HepG2 (cell line): ENCODE measurements around the gene CENPC. TPM values are rescaled to one million over a fixed set of nuclear protein-coding genes. Genes with fewer than 3 reads are reported as not detected.

Experiments used
- ATAC-seq: fragments of 200-7000 bp; cut with Tn5 transposase; 3 replicates; pipeline ENCODE4 v1.9.1; 2020; ENCODE audit warnings: mild to moderate bottlenecking, moderate library complexity
- BruUV-seq: library from RNA; stranded (reverse); fragments of 400-500 nt; replicated peaks from 2 replicates; lab custom pipeline; 2021; lab: Mats Ljungman, UMichigan
- CTCF ChIA-PET: fragments of 300-600 bp; formaldehyde crosslinking; extraction: SDS; loops from one replicate; lab custom pipeline; 2021; ENCODE audit warnings: low total read pairs, inconsistent platforms, low intra/inter-chr PET ratio; lab: Yijun Ruan, JAX
- POLR2A ChIA-PET: fragments of 350-600 bp; sonication (Branson Sonifier 250); formaldehyde crosslinking; loops from one replicate; lab custom pipeline; 2020; ENCODE audit warnings: antibody characterized with exemption, inconsistent platforms; lab: Yijun Ruan, JAX
- DNase-seq: peaks from one replicate; pipeline ENCODE4 v3.0.0-alpha.2; 2015; ENCODE audit warnings: low spot score
- FAIRE-seq: peaks from 3 replicates; lab custom pipeline; 2011; peaks lifted over from hg19 to GRCh38; lab: Jason Lieb, UNC
- H2AFZ ChIP-seq: one replicate; pipeline ENCODE4 v1.6.1; 2011; ENCODE audit warnings: low read length, inconsistent platforms
- H3K27ac ChIP-seq: fragments of 300-600 bp; 3 replicates; pipeline ENCODE4 v1.8.0; 2011; ENCODE audit warnings: mixed run types, mild to moderate bottlenecking, mixed read lengths, low read length, inconsistent platforms; ENCODE audit not compliant: insufficient read depth; ENCODE audit errors: extremely low read length
- H3K27me3 ChIP-seq, 2 experiments: fragments of 200-600 bp in 1 of 2; 2 replicates in 1 of 2; 3 replicates in 1 of 2; pipeline versions ENCODE4 v1.6.0 to v1.8.0; 2011; ENCODE audit warnings: low read length in 2 of 2, mild to moderate bottlenecking in 2 of 2, moderate library complexity in 2 of 2, inconsistent platforms in 1 of 2; ENCODE audit not compliant: insufficient read depth in 2 of 2, control insufficient read depth in 1 of 2
- H3K36me3 ChIP-seq, 2 experiments: fragments of 200-600 bp in 1 of 2; replicated peaks in 1 of 2; 2 replicates in 1 of 2; 3 replicates in 1 of 2; pipeline versions ENCODE4 v1.5.1 to v1.8.0; 2011; ENCODE audit warnings: low read length in 2 of 2, inconsistent platforms in 1 of 2; ENCODE audit not compliant: insufficient read depth in 2 of 2, control insufficient read depth in 1 of 2
- H3K4me1 ChIP-seq: 2 replicates; pipeline ENCODE4 v1.5.1; 2012; ENCODE audit warnings: low read length, inconsistent platforms; ENCODE audit not compliant: insufficient read depth
- H3K4me2 ChIP-seq: 2 replicates; pipeline ENCODE4 v1.6.0; 2011; ENCODE audit warnings: low read depth, low read length, inconsistent platforms
- H3K4me3 ChIP-seq, 3 experiments: fragments of 200-600 bp in 1 of 3; sonication (generic), shearing (Covaris generic) in 1 of 3; replicated peaks in 1 of 3; 2 replicates each; pipeline ENCODE4 v1.5.1; 2011 to 2016; ENCODE audit warnings: low read length in 3 of 3, inconsistent platforms in 2 of 3, low read depth in 2 of 3, mild to moderate bottlenecking in 2 of 3, control low read depth in 1 of 3, mixed read lengths in 1 of 3; ENCODE audit not compliant: insufficient read depth in 1 of 3
- H3K79me2 ChIP-seq: one replicate; pipeline ENCODE4 v1.6.1; 2011; ENCODE audit warnings: low read length, inconsistent platforms; ENCODE audit not compliant: insufficient read depth
- H3K9ac ChIP-seq: 2 replicates; pipeline ENCODE4 v1.6.0; 2011; ENCODE audit warnings: mild to moderate bottlenecking, low read depth, low read length, inconsistent platforms; ENCODE audit not compliant: insufficient read depth
- H3K9me3 ChIP-seq: 2 replicates; pipeline ENCODE4 v1.5.1; 2012; ENCODE audit warnings: mild to moderate bottlenecking, low read length
- H4K20me1 ChIP-seq: 2 replicates; pipeline ENCODE4 v1.6.0; 2011; ENCODE audit warnings: inconsistent platforms, mild to moderate bottlenecking, low read length, moderate library complexity; ENCODE audit not compliant: insufficient read depth
- MYC ChIP-seq: sonication (generic); formaldehyde crosslinking; IDR thresholded peaks from 2 replicates; pipeline ENCODE4 v1.9.0; 2021; ENCODE audit warnings: missing genetic modification reagents, borderline replicate concordance
- NCOR1 ChIP-seq: fragments of 200-600 bp; sonication (generic); IDR thresholded peaks from 2 replicates; pipeline ENCODE4 v1.7.0; 2017; ENCODE audit warnings: antibody characterized with exemption, low read length, borderline replicate concordance
- PCBP2 ChIP-seq: fragments of 200-400 bp; formaldehyde crosslinking; optimal IDR thresholded peaks from 2 replicates; pipeline ENCODE3; 2018; ENCODE audit warnings: low read length, low read depth; ENCODE audit not compliant: poor library complexity, severe bottlenecking
- RFXANK ChIP-seq: IDR thresholded peaks from 2 replicates; pipeline ENCODE4 v1.6.1; 2016
- WGBS: methylation state at CpG from one replicate; pipeline ENCODE4 v1.1.6; 2017; ENCODE audit warnings: low lambda C conversion rate; 5-methylcytosine and 5-hydroxymethylcytosine counted together
- in situ Hi-C: cut with HindIII; loops from 2 replicates; pipeline ENCODE4 v1.10.0; 2017; ENCODE audit warnings: low pct_unique_long_range_greater_than_20kb; ENCODE audit not compliant: extremely low pct_ligation_motif_present
- intact Hi-C: fragments of 100-400 bp; cut with micrococcal nuclease; formaldehyde crosslinking; loops from one replicate; pipeline ENCODE4 v1.10.0; 2022; ENCODE audit not compliant: unreplicated experiment
- polyA plus RNA-seq, 8 experiments: library from polyadenylated mRNA; depleted of rRNA in 3 of 8; stranded (reverse) in 7 of 8; unstranded in 1 of 8; fragments of >200 nt; fragmentation: Illumina TruSeq in 4 of 8; extraction: Trizol in 4 of 8; gene quantifications; 2 replicates each; pipeline versions ENCODE4 v1.2.1 to v1.2.3, GENCODE V29; 2011 to 2016; ENCODE audit warnings: low read depth in 4 of 8, missing spikeins in 1 of 8, mixed read lengths in 1 of 8; ENCODE audit not compliant: insufficient read depth in 1 of 8
- total RNA-seq, 5 experiments: library from RNA; depleted of rRNA; stranded (reverse); fragments of >200 nt; fragmentation: Illumina TruSeq; extraction: Trizol; gene quantifications; 2 replicates each; pipeline ENCODE4 v1.2.3, GENCODE V29; 2016; ENCODE audit warnings: low read depth in 1 of 5
- TF ChIP-seq, protein P1 (sequence below): sonication (generic); formaldehyde crosslinking; IDR thresholded peaks from 2 replicates; pipeline ENCODE4 v1.8.1; 2023; ENCODE audit warnings: mild to moderate bottlenecking, moderate library complexity, missing genetic modification reagents
- TF ChIP-seq, protein P2 (sequence below): sonication (generic); formaldehyde crosslinking; IDR thresholded peaks from 2 replicates; pipeline ENCODE4 v1.5.0; 2020; ENCODE audit warnings: missing genetic modification reagents

Gene CENPC
- total and polyA plus RNA-seq, 2 of the 13 experiments (the other 11 are each of a cell fraction or from before 2014, with no cell fraction given) = 4.7 to 16.4 TPM

DNA sequence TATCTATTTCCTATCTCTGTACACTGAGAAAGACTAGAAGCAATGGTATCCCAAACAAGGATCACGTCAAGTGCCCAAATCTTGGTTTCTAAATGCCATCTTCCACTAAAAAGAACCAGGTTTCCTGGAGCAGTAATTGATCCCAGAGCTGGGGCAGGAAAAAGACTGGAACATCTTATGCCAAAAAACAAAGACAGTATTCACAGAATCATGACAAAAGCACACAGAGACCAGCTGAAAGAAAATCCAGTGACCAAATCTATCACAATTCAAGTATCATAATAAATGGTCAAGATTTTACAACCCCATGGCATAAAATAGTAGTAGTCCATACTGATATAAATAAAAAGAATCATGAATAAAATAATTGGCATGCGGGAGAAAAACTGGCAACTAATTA is 44.9 kb downstream of the CENPC start:
- ATAC-seq = no peak
- POLR2A ChIA-PET = no interaction called here

More for the DNA sequence above, 44.9 kb downstream of the CENPC start:
- no peaks in the 10 kb centered on the region for H4K20me1 ChIP-seq
- TF ChIP-seq RFXANK (no peak), NCOR1 (no peak), MYC (CRISPR knock-in tag) (no peak), PCBP2 (no peak)
- TF ChIP-seq, protein P1, sequence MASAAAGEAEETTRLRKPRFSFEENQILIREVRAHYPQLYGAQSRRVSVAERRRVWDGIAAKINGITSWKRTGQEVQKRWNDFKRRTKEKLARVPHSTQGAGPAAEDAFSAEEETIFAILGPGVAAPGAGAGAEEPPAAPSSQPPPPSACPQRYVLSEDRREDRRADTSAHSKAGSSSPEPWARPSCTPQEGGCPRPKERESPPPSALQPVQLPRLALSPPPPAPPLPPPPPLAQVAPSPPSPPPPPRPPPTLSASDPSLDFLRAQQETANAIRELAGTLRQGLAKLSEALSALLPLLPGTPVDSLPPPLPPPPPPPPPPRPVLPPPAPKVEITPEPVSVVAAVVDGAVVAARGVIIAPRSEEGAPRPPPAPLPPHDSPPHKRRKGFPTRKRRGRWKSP (CRISPR knock-in tag) = no peak
- TF ChIP-seq, protein P2, sequence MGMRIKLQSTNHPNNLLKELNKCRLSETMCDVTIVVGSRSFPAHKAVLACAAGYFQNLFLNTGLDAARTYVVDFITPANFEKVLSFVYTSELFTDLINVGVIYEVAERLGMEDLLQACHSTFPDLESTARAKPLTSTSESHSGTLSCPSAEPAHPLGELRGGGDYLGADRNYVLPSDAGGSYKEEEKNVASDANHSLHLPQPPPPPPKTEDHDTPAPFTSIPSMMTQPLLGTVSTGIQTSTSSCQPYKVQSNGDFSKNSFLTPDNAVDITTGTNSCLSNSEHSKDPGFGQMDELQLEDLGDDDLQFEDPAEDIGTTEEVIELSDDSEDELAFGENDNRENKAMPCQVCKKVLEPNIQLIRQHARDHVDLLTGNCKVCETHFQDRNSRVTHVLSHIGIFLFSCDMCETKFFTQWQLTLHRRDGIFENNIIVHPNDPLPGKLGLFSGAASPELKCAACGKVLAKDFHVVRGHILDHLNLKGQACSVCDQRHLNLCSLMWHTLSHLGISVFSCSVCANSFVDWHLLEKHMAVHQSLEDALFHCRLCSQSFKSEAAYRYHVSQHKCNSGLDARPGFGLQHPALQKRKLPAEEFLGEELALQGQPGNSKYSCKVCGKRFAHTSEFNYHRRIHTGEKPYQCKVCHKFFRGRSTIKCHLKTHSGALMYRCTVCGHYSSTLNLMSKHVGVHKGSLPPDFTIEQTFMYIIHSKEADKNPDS (CRISPR knock-in tag) = no peak
- TF ChIP-seq, all 625 proteins: peak for 0
- Histone ChIP-seq H2AFZ (no peak overlapping the region), H3K4me1 (no peaks in the 10 kb centered on the region), H3K27me3 (no peaks in the 10 kb centered on the region), H3K4me3 (no peak overlapping the region), H3K27ac (no peak overlapping the region), H3K36me3 (peaks cover 0 to 9% of the 10 kb centered on the region in 2 experiments; a peak in 3 of 5 replicates), H3K79me2 (no peaks in the 10 kb centered on the region), H3K9ac (no peak overlapping the region), H3K9me3 (no peaks in the 10 kb centered on the region), H3K4me2 (no peak overlapping the region)
- CTCF ChIA-PET = no interaction called here
- intact Hi-C loops (no loop called here), in situ Hi-C loops (no loop called here)
- WGBS = 96% methylated on average over 2 of the region's 2 CpGs
- FAIRE-seq (no peak), DNase-seq (no peak)
- no TSS peak for BruUV-seq
